ENCODE data around the gene ISLR. TPM values are rescaled to one million over a fixed set of nuclear protein-coding genes. Genes with fewer than 3 reads are reported as not detected.
A peak's percentile ranks its signal among the peaks of the same experiment; 100 is the strongest.

The ISLR gene
- total and polyA plus RNA-seq, 2 experiments from 2014 or later: 27.8 to 36.4 TPM

DNA sequence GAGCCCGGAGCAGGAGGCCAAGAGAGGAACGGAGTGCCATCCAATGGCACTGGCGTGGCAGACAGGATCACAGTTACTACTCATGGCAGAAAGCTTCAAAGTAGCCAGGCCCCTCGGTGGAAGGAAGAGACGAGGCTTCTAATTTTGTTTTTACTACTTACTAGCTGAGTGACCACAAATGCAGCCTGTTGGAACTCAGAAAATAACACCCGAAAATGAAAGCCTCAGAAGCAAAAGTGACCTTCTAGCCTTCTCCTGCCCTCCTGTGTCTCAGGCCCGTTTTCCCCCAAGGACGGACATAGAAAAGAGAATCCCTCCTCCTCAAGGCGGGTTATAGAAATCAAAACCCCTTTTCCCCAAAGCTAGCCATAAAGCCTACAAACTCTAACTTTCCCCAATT is 39.0 kb downstream of the ISLR start:
- no peak overlapping the region for H3K4me3 ChIP-seq
- 84% methylated on average over 9 of the region's 9 CpGs for WGBS (ENCODE audit: low lambda C conversion rate, missing lambda C conversion rate)
- H3K27me3 ChIP-seq: no peaks in the 10 kb centered on the region
- peaks cover 23% of the 10 kb centered on the region for H3K4me1 ChIP-seq (ENCODE audit: insufficient read depth)
- no peak for DNase-seq (ENCODE audit: low spot score)
- no peaks in the 10 kb centered on the region for H3K79me2 ChIP-seq
- no peaks in the 10 kb centered on the region for H3K9me2 ChIP-seq (replicated peaks; ENCODE audit: insufficient read depth)
- H3K9me3 ChIP-seq (ENCODE audit: low read depth): no peaks in the 10 kb centered on the region
- no peaks in the 10 kb centered on the region for H3K36me3 ChIP-seq (replicated peaks; ENCODE audit: insufficient read depth, low read depth)
- H2AFZ ChIP-seq: no peak overlapping the region
- no peak overlapping the region for H3K27ac ChIP-seq
- TF ChIP-seq, protein P1, sequence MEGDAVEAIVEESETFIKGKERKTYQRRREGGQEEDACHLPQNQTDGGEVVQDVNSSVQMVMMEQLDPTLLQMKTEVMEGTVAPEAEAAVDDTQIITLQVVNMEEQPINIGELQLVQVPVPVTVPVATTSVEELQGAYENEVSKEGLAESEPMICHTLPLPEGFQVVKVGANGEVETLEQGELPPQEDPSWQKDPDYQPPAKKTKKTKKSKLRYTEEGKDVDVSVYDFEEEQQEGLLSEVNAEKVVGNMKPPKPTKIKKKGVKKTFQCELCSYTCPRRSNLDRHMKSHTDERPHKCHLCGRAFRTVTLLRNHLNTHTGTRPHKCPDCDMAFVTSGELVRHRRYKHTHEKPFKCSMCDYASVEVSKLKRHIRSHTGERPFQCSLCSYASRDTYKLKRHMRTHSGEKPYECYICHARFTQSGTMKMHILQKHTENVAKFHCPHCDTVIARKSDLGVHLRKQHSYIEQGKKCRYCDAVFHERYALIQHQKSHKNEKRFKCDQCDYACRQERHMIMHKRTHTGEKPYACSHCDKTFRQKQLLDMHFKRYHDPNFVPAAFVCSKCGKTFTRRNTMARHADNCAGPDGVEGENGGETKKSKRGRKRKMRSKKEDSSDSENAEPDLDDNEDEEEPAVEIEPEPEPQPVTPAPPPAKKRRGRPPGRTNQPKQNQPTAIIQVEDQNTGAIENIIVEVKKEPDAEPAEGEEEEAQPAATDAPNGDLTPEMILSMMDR (IDR thresholded peaks at IDR 0.05; ENCODE audit: poor library complexity): no peak
- TF ChIP-seq EZH2 (IDR thresholded peaks at IDR 0.05; ENCODE audit: borderline replicate concordance): no peak
- no peak for TF ChIP-seq EZH2phosphoT487 (IDR thresholded peaks at IDR 0.05; ENCODE audit: low read depth, severe bottlenecking, unreplicated experiment)
- H3K4me2 ChIP-seq: no peak overlapping the region
- H4K20me1 ChIP-seq (ENCODE audit: insufficient read depth, poor library complexity, severe bottlenecking): no peaks in the 10 kb centered on the region

DNA sequence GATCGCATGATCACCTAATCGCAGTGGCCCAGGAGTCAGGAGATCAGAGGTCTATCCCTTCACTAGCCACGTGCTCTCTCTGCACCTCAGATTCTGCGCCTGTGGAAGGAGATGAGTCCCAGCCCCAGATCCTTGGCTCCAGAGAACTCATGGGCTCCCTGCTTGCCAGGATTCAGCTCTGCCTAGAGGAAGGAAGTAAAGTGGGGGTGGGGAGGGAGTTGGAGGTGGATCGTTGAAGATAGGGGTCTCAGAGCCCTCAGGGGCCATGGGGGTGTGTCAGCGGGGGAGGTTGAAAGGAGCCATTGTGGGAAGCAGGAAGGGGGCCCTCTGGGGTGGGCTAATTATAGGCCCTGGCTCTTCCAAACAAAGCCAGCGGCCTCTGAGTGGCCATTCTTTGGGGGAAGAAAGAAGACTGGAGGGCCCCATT is 40.4 kb downstream of the ISLR start:
- H3K4me3 ChIP-seq: no peak overlapping the region
- no peaks in the 10 kb centered on the region for H3K9me3 ChIP-seq (ENCODE audit: low read depth)

DNA sequence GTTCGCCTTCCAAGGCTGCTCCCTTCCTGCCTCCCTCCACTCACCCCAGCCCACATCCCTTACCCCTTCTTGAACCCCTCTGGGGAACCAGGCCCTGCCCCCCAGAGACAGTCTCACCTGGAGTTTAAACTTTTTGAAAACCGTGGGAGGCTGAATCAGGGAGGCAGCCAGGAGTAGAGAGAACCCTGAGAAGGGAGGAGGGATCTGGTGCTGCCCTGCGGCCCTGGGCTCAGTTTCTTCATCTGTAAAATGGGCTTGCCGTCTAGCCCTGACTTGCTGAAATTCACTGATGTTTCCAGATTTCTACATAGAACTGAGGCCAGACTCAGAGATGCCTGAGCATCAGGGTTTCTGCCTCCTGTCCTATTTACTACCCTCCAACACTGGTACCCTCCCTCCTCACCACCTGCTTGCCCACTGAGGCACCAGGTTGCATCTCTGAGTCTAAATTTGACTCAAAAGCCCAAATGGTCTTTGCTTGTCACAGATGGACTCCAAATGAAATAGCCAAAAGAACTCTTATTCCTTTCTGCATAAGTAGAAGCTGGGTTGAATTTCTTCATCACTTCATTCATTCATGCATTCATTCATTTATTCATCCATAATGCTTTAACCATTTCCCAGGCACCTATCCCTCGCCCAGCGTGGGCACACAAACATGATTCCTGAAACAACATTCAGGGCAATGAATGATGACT is 41.0 kb downstream of the ISLR start:
- Histone ChIP-seq H3K9me3 (ENCODE audit: low read depth) (no peaks in the 10 kb centered on the region), H3K27ac (peak overlapping the region; percentile 25), H3K9me2 (replicated peaks; ENCODE audit: insufficient read depth) (no peaks in the 10 kb centered on the region), H2AFZ (no peak overlapping the region), H4K20me1 (ENCODE audit: insufficient read depth, poor library complexity, severe bottlenecking) (no peaks in the 10 kb centered on the region), H3K79me2 (no peaks in the 10 kb centered on the region), H3K27me3 (no peaks in the 10 kb centered on the region), H3K4me2 (no peak overlapping the region), H3K36me3 (replicated peaks; ENCODE audit: insufficient read depth, low read depth) (no peaks in the 10 kb centered on the region), H3K4me3 (no peak overlapping the region), H3K4me1 (ENCODE audit: insufficient read depth) (peaks cover 10% of the 10 kb centered on the region)
- DNase-seq (ENCODE audit: low spot score): no peak
- 77% methylated on average over 6 of the region's 6 CpGs for WGBS (ENCODE audit: low lambda C conversion rate, missing lambda C conversion rate)
- TF ChIP-seq, protein P1 (IDR thresholded peaks at IDR 0.05; ENCODE audit: poor library complexity): no peak
- TF ChIP-seq EZH2phosphoT487 (IDR thresholded peaks at IDR 0.05; ENCODE audit: low read depth, severe bottlenecking, unreplicated experiment) (no peak), EZH2 (IDR thresholded peaks at IDR 0.05; ENCODE audit: borderline replicate concordance) (no peak)

More for the DNA sequence above, 40.4 kb downstream of the ISLR start:
- WGBS (ENCODE audit: low lambda C conversion rate, missing lambda C conversion rate): 64% methylated on average over 4 of the region's 7 CpGs
- H4K20me1 ChIP-seq (ENCODE audit: insufficient read depth, poor library complexity, severe bottlenecking): no peaks in the 10 kb centered on the region
- H3K27me3 ChIP-seq: no peaks in the 10 kb centered on the region
- H3K79me2 ChIP-seq: no peaks in the 10 kb centered on the region
- no peak overlapping the region for H3K4me2 ChIP-seq
- TF ChIP-seq, protein P1 (IDR thresholded peaks at IDR 0.05; ENCODE audit: poor library complexity): no peak
- TF ChIP-seq EZH2 (IDR thresholded peaks at IDR 0.05; ENCODE audit: borderline replicate concordance): no peak
- TF ChIP-seq EZH2phosphoT487 (IDR thresholded peaks at IDR 0.05; ENCODE audit: low read depth, severe bottlenecking, unreplicated experiment): no peak
- DNase-seq (ENCODE audit: low spot score): no peak
- no peaks in the 10 kb centered on the region for H3K36me3 ChIP-seq (replicated peaks; ENCODE audit: insufficient read depth, low read depth)
- no peak overlapping the region for H3K27ac ChIP-seq
- H3K9me2 ChIP-seq (replicated peaks; ENCODE audit: insufficient read depth): no peaks in the 10 kb centered on the region
- no peak overlapping the region for H2AFZ ChIP-seq
- H3K4me1 ChIP-seq (ENCODE audit: insufficient read depth): peaks cover 16% of the 10 kb centered on the region
